A549 (cell line): ENCODE data around the gene CDIPT. TPM values are rescaled to one million over a fixed set of nuclear protein-coding genes. Genes with fewer than 3 reads are reported as not detected.
A peak's percentile ranks its signal among the peaks of the same experiment; 100 is the strongest.

Experiments used
- ATAC-seq, 2 experiments: fragments of 200-7000 bp in 1 of 2; fragments of >200 bp in 1 of 2; cut with Nextera tagmentation in 1 of 2; cut with Tn5 transposase in 1 of 2; 3 replicates each; pipeline versions ENCODE4 v1.8.0 to v1.9.1; 2018 to 2020; ENCODE audit warnings: mild to moderate bottlenecking in 1 of 2, moderate library complexity in 1 of 2
- CTCF ChIA-PET: fragments of 300-600 bp; sonication (Branson Sonifier 250); formaldehyde crosslinking; extraction: SDS; loops from one replicate; lab custom pipeline; 2021; ENCODE audit warnings: antibody characterized with exemption, inconsistent platforms; lab: Yijun Ruan, JAX
- POLR2A ChIA-PET: fragments of 350-600 bp; formaldehyde crosslinking; extraction: SDS; loops from one replicate; lab custom pipeline; 2021; ENCODE audit warnings: antibody characterized with exemption, inconsistent platforms; lab: Yijun Ruan, JAX
- DNase-seq, 2 experiments: peaks; one replicate each; pipeline versions ENCODE4 v3.0.0 to v3.0.0-alpha.2; 2011 to 2016; ENCODE audit warnings: low read depth in 1 of 2, low spot score in 1 of 2
- FAIRE-seq: peaks from 2 replicates; lab custom pipeline; 2011; peaks lifted over from hg19 to GRCh38; lab: Jason Lieb, UNC
- H3K27ac ChIP-seq, 2 experiments: fragments of >200 bp; sonication (Bioruptor Twin); formaldehyde crosslinking; 3 replicates each; pipeline ENCODE4 v1.5.1; 2016 to 2017
- H3K4me1 ChIP-seq: fragments of >200 bp; sonication (Bioruptor Twin); formaldehyde crosslinking; 3 replicates; pipeline ENCODE4 v1.6.1; 2016
- H3K4me2 ChIP-seq: fragments of >200 bp; sonication (Bioruptor Twin); formaldehyde crosslinking; 3 replicates; pipeline ENCODE4 v1.6.1; 2016
- H3K4me3 ChIP-seq: fragments of >200 bp; sonication (Bioruptor Twin); formaldehyde crosslinking; 3 replicates; pipeline ENCODE4 v1.5.1; 2016
- H3K9me3 ChIP-seq: fragments of >200 bp; sonication (Bioruptor Twin); formaldehyde crosslinking; 3 replicates; pipeline ENCODE4 v1.6.1; 2016
- CBX8 ChIP-seq: fragments of 200-600 bp; sonication (generic); IDR thresholded peaks from 2 replicates; pipeline ENCODE4 v1.6.1; 2016
- CHD4 ChIP-seq: fragments of 200-600 bp; sonication (generic); IDR thresholded peaks from 2 replicates; pipeline ENCODE4 v1.6.1; 2016; ENCODE audit warnings: antibody characterized with exemption, mild to moderate bottlenecking, borderline replicate concordance
- EHF ChIP-seq: fragments of 250-450 bp; sonication (Bioruptor Pico); IDR thresholded peaks from 2 replicates; pipeline ENCODE4 v1.5.0; 2020; ENCODE audit warnings: mild to moderate bottlenecking
- FOSL2 ChIP-seq, 2 experiments: fragments of 450-650 bp in 1 of 2; fragments of >200 bp in 1 of 2; sonication (Bioruptor Twin) in 1 of 2; formaldehyde crosslinking; IDR thresholded peaks; 2 replicates each; pipeline versions ENCODE4 v1.5.0 to v1.6.1; 2016 to 2020; ENCODE audit warnings: mild to moderate bottlenecking in 1 of 2, moderate library complexity in 1 of 2
- HEYL ChIP-seq: fragments of 250-450 bp; sonication (Bioruptor Pico); IDR thresholded peaks from 2 replicates; pipeline ENCODE4 v1.8.0; 2021; ENCODE audit warnings: mild to moderate bottlenecking, moderate library complexity
- KDM1A ChIP-seq: fragments of 200-600 bp; sonication (generic); IDR thresholded peaks from 2 replicates; pipeline ENCODE4 v1.6.1; 2016; ENCODE audit warnings: low read depth, mild to moderate bottlenecking
- MAFK ChIP-seq: fragments of 450-650 bp; IDR thresholded peaks from 2 replicates; pipeline ENCODE4 v1.6.1; 2014; ENCODE audit not compliant: partially characterized antibody
- MYC ChIP-seq: IDR thresholded peaks from 2 replicates; pipeline ENCODE4 v1.6.1; 2012; ENCODE audit warnings: mild to moderate bottlenecking, inconsistent platforms, low read length, improper control_type of control experiment, borderline replicate concordance
- POLR2AphosphoS2 ChIP-seq: conservative IDR thresholded peaks from 2 replicates; pipeline ENCODE4 v1.6.1; 2012; ENCODE audit warnings: low read length, improper control_type of control experiment, inconsistent platforms
- RCOR1 ChIP-seq: fragments of 150-350 bp; IDR thresholded peaks from 2 replicates; pipeline ENCODE4 v1.6.1; 2014; ENCODE audit warnings: antibody characterized with exemption, low read length, low read depth
- SREBF2 ChIP-seq: fragments of 450-650 bp; IDR thresholded peaks from 2 replicates; pipeline ENCODE4 v1.6.1; 2014; ENCODE audit warnings: mild to moderate bottlenecking, moderate library complexity
- TP53 ChIP-seq: fragments of 250-450 bp; sonication (Bioruptor Pico); IDR thresholded peaks from 2 replicates; pipeline ENCODE4 v1.5.0; 2021; ENCODE audit warnings: mild to moderate bottlenecking, moderate library complexity
- ZFP36 ChIP-seq: fragments of 450-650 bp; IDR thresholded peaks from 2 replicates; pipeline ENCODE4 v1.6.1; 2014; ENCODE audit warnings: borderline replicate concordance; ENCODE audit not compliant: partially characterized antibody
- WGBS: methylation state at CpG from one replicate; pipeline ENCODE4 v1.1.6; 2017; ENCODE audit errors: missing lambda C conversion rate; 5-methylcytosine and 5-hydroxymethylcytosine counted together
- polyA plus RNA-seq, 4 experiments: library from polyadenylated mRNA; depleted of rRNA in 3 of 4; stranded (reverse); fragments of >200 nt; fragmentation: RNase III in 1 of 4; extraction: RNeasy Plus Mini Kit Qiagen cat#74134 plus additional on column Dnase treatment in 1 of 4; gene quantifications; 2 replicates in 3 of 4; 3 replicates in 1 of 4; pipeline ENCODE4 v1.2.3, GENCODE V29; 2011 to 2017
- TF ChIP-seq, protein P1 (sequence below): fragments of 250-450 bp; sonication (Bioruptor Pico); IDR thresholded peaks from 2 replicates; pipeline ENCODE4 v1.5.0; 2020; ENCODE audit warnings: low read depth, mild to moderate bottlenecking, moderate library complexity
- TF ChIP-seq, protein P2 (sequence below): fragments of >200 bp; sonication (Bioruptor Twin); formaldehyde crosslinking; IDR thresholded peaks from 2 replicates; pipeline ENCODE4 v1.6.1; 2016
- TF ChIP-seq, protein P3 (sequence below): fragments of >200 bp; sonication (Bioruptor Twin); formaldehyde crosslinking; IDR thresholded peaks from 3 replicates; pipeline ENCODE4 v1.6.1; 2016
- TF ChIP-seq, protein P4 (sequence below): IDR thresholded peaks from 2 replicates; pipeline ENCODE4 v1.6.1; 2012
- TF ChIP-seq, protein P5 (sequence below): IDR thresholded peaks from 2 replicates; pipeline ENCODE4 v1.6.1; 2012
- TF ChIP-seq, protein P6 (sequence below): fragments of 250-450 bp; sonication (Bioruptor Pico); IDR thresholded peaks from 2 replicates; pipeline ENCODE4 v1.5.0; 2021; ENCODE audit warnings: mild to moderate bottlenecking, moderate library complexity, borderline replicate concordance

CDIPT gene
- polyA plus RNA-seq, 2 of the 4 experiments (the other 2 are of a cell fraction) = 64.0 to 72.1 TPM

DNA sequence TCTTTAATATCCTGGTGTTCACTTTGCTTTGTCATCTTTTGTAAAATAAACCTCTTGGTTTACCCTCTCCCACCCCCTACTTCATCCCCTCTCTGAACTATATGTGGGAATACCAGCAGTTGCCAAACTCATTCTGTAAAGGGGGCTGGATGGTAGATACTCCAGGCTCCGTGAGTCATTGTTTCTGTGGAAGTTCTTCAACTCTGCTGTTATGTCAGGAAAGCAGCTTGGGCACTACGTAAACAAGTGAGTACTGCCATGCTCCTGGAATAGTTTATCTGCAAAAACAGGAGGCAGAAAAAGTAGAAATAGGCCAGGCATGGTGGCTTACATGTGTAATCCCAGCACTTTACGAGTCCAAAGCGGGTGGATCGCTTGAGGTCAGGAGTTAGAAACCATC is 25.2 kb downstream of the CDIPT start:
- ATAC-seq = no peak
- CTCF ChIA-PET = interaction anchor here (0.8 to 26.2 kb wide), 3 partner anchors 11 to 40 kb away, joined by 3 to 568 read pairs (median 53); partner anchors contain the start of genes MAZ, MVP, PAGR1 and PRRT2
- TF ChIP-seq CHD4 (no peak), MYC (no peak), POLR2AphosphoS2 (no peak)
- TF ChIP-seq, protein P1, sequence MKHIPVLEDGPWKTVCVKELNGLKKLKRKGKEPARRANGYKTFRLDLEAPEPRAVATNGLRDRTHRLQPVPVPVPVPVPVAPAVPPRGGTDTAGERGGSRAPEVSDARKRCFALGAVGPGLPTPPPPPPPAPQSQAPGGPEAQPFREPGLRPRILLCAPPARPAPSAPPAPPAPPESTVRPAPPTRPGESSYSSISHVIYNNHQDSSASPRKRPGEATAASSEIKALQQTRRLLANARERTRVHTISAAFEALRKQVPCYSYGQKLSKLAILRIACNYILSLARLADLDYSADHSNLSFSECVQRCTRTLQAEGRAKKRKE (CRISPR knock-in tag) = no peak
- no peak overlapping the region for H3K4me2 ChIP-seq
- H3K27ac ChIP-seq = no peak overlapping the region
- no peak overlapping the region for H3K4me3 ChIP-seq
- H3K9me3 ChIP-seq = no peaks in the 10 kb centered on the region
- WGBS = 89% methylated on average over 5 of the region's 5 CpGs
- POLR2A ChIA-PET = no interaction called here
- FAIRE-seq = no peak
- H3K4me1 ChIP-seq = peaks cover 16% of the 10 kb centered on the region
- DNase-seq = no peak

DNA sequence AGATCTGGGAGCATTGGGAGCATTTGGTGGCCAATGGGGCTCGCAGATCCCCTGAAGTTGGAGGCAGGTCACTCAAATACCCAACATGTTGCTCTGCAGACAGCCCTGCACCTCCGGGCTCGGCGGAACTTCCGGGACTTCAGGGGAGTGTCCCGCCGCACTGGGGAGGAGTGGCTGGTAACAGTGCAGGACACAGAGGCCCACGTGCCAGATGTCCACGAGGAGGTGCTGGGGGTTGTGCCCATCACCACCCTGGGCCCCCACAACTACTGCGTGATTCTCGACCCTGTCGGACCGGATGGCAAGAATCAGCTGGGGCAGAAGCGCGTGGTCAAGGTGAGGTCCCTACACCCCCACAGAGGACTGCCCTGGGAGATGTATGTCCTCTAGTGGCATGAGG is 26.4 kb downstream of the CDIPT start:
- H3K4me3 ChIP-seq = no peak overlapping the region
- H3K4me1 ChIP-seq = peaks cover 16% of the 10 kb centered on the region
- no peak for FAIRE-seq
- H3K4me2 ChIP-seq = no peak overlapping the region
- 94% methylated on average over 8 of the region's 15 CpGs for WGBS
- DNase-seq = no peak
- POLR2A ChIA-PET = no interaction called here
- H3K9me3 ChIP-seq = no peaks in the 10 kb centered on the region
- TF ChIP-seq, protein P2, sequence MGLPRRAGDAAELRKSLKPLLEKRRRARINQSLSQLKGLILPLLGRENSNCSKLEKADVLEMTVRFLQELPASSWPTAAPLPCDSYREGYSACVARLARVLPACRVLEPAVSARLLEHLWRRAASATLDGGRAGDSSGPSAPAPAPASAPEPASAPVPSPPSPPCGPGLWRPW = no peak
- TF ChIP-seq SREBF2 (no peak), MAFK (no peak), KDM1A (no peak)
- TF ChIP-seq, protein P3, sequence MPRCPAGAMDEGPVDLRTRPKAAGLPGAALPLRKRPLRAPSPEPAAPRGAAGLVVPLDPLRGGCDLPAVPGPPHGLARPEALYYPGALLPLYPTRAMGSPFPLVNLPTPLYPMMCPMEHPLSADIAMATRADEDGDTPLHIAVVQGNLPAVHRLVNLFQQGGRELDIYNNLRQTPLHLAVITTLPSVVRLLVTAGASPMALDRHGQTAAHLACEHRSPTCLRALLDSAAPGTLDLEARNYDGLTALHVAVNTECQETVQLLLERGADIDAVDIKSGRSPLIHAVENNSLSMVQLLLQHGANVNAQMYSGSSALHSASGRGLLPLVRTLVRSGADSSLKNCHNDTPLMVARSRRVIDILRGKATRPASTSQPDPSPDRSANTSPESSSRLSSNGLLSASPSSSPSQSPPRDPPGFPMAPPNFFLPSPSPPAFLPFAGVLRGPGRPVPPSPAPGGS = no peak
- TF ChIP-seq, all 56 proteins: peak for 0
- ATAC-seq = 0 out of 6 replicates have a peak, but pooled peaks have one; percentile 24 to 41
- no peak overlapping the region for H3K27ac ChIP-seq
- CTCF ChIA-PET = interaction anchor here (0.7 to 26.2 kb wide), 3 partner anchors 12 to 18 kb away, joined by 3 to 568 read pairs (median 53); partner anchors contain the start of genes MAZ, MVP, PAGR1 and PRRT2

DNA sequence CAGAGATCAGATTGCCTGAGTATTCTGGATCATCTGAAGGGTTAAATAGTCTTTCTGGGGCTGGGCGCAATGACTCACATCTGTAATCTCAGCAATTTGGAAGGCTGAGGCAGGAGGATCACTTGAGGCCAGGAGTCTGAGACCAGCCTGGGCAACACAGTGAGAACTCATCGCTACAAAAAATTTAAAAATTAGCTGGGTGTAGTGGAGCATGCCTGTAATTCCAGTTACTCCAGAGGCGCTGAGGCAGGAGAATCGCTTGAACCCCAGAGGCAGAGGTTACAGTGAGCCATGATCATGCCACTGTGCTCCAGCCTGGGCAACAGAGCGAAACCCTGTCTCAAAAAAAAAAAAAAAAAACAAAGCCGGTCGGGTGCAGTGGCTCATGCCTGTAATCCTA is 27.1 kb downstream of the CDIPT start:
- DNase-seq (no peak), ATAC-seq (0 out of 6 replicates have a peak, but pooled peaks of 1 of the 2 experiments have one; percentile 34), FAIRE-seq (no peak)
- Histone ChIP-seq H3K4me1 (peaks cover 16% of the 10 kb centered on the region), H3K9me3 (no peaks in the 10 kb centered on the region), H3K27ac (peak overlapping the region in 1 of 2 experiments; percentile 46; a peak in 1 of 6 replicates), H3K4me2 (no peak overlapping the region), H3K4me3 (no peak overlapping the region)
- CTCF ChIA-PET = interaction anchor here (0.6 to 26.2 kb wide), 5 partner anchors 13 to 136 kb away, joined by 3 to 568 read pairs (median 7); partner anchors contain the start of genes MAZ, MVP, PAGR1 and PRRT2
- POLR2A ChIA-PET = no interaction called here
- WGBS = 84% methylated on average over 7 of the region's 7 CpGs
- TF ChIP-seq, protein P3 = no peak
- no peak for TF ChIP-seq HEYL
- no peak for TF ChIP-seq ZFP36
- TF ChIP-seq CBX8 = no peak

DNA sequence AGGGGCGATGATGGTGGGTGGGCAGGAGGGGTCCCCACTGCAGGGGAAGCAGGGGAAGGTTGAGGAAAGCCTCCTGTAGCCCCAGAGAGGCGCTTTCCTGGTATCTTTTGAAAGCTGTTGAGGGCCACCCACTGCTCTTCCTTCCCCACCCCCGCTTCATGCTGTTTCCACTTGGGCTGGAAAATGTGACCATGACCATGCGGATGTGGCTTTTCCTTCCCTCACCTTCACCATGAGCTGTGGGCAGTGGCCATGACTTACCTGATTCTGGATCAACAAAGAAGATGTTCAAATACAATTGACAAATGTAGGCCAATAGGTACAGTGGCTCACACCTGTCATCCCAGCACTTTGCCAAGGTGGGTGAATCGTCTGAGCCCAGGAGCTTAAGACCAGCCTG is 28.9 kb downstream of the CDIPT start:
- ChIA-PET POLR2A (no interaction called here), CTCF (interaction anchor here (0.6 to 26.2 kb wide), 6 partner anchors 12 to 172 kb away, joined by 3 to 568 read pairs (median 3); partner anchors contain the start of genes MAZ, MVP, PAGR1 and PRRT2)
- ATAC-seq (no peak), DNase-seq (no peak), FAIRE-seq (no peak)
- TF ChIP-seq RCOR1 = no peak
- TF ChIP-seq, protein P4, sequence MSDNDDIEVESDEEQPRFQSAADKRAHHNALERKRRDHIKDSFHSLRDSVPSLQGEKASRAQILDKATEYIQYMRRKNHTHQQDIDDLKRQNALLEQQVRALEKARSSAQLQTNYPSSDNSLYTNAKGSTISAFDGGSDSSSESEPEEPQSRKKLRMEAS = no peak
- no peak for TF ChIP-seq TP53 (CRISPR knock-in tag)
- TF ChIP-seq EHF (CRISPR knock-in tag) = no peak
- TF ChIP-seq HEYL = no peak
- TF ChIP-seq CBX8 = no peak
- TF ChIP-seq FOSL2 (IDR thresholded peaks at IDR 0.05) = no peak
- no peak for TF ChIP-seq FOSL2 (CRISPR knock-in tag; IDR thresholded peaks at IDR 0.05)
- TF ChIP-seq, protein P5, sequence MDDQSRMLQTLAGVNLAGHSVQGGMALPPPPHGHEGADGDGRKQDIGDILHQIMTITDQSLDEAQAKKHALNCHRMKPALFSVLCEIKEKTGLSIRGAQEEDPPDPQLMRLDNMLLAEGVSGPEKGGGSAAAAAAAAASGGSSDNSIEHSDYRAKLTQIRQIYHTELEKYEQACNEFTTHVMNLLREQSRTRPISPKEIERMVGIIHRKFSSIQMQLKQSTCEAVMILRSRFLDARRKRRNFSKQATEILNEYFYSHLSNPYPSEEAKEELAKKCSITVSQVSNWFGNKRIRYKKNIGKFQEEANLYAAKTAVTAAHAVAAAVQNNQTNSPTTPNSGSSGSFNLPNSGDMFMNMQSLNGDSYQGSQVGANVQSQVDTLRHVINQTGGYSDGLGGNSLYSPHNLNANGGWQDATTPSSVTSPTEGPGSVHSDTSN = no peak
- no peak for TF ChIP-seq MAFK
- TF ChIP-seq, protein P6, sequence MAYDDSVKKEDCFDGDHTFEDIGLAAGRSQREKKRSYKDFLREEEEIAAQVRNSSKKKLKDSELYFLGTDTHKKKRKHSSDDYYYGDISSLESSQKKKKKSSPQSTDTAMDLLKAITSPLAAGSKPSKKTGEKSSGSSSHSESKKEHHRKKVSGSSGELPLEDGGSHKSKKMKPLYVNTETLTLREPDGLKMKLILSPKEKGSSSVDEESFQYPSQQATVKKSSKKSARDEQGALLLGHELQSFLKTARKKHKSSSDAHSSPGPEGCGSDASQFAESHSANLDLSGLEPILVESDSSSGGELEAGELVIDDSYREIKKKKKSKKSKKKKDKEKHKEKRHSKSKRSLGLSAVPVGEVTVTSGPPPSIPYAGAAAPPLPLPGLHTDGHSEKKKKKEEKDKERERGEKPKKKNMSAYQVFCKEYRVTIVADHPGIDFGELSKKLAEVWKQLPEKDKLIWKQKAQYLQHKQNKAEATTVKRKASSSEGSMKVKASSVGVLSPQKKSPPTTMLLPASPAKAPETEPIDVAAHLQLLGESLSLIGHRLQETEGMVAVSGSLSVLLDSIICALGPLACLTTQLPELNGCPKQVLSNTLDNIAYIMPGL (CRISPR knock-in tag) = no peak
- TF ChIP-seq, protein P3 = no peak
- Histone ChIP-seq H3K4me2 (no peak overlapping the region), H3K4me3 (no peak overlapping the region), H3K4me1 (peaks cover 28% of the 10 kb centered on the region), H3K9me3 (no peaks in the 10 kb centered on the region), H3K27ac (no peak overlapping the region)
- 94% methylated on average over 5 of the region's 5 CpGs for WGBS
